Activated T-cell treated with anti-CD3 and anti-CD28 coated beads for 4 hours (primary cell): ENCODE measurements around the gene GRP.

Experiments used
- DNase-seq: peaks from one replicate; pipeline ENCODE4 v3.0.0-alpha.2; 2020

GRP gene

GRCh38 chr18:59219672-59220163 is at the start of gene GRP:
Gene GRP (plus strand): TSS chr18:59220158. CDS start chr18:59220266, 108 bp downstream.
- no peak for DNase-seq

DNA sequence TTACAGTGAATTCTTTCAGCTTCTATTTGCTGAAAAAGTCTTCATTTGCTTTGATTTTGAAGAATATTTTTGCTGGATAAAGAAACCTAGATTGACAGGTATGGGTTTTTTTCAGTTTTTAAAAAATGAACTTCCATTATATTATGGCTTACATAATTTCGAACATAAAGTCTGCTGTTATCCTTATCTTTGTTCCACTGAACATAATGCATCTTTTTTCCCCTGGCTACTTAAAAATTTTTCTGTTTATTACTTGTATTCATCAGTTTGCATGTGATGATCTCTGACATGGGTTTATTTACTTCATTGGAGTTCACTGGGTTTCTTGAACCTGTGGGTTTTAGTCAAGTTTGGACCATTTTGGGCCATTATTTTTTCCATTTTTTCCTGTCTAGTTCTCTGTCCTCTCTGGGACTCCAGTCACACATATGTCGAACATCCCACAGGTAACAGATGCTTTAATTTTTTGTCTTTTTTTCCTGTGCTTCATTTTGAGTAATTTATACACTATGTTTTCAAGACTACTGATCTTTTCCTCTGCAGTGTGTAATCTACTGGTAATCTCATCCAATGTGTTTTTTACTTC is 47.2 kb upstream of the GRP start:
- DNase-seq, result no peak

GRCh38 chr18:59177485-59177884 is 42.5 kb upstream of the GRP start:
- DNase-seq, result no peak

DNA sequence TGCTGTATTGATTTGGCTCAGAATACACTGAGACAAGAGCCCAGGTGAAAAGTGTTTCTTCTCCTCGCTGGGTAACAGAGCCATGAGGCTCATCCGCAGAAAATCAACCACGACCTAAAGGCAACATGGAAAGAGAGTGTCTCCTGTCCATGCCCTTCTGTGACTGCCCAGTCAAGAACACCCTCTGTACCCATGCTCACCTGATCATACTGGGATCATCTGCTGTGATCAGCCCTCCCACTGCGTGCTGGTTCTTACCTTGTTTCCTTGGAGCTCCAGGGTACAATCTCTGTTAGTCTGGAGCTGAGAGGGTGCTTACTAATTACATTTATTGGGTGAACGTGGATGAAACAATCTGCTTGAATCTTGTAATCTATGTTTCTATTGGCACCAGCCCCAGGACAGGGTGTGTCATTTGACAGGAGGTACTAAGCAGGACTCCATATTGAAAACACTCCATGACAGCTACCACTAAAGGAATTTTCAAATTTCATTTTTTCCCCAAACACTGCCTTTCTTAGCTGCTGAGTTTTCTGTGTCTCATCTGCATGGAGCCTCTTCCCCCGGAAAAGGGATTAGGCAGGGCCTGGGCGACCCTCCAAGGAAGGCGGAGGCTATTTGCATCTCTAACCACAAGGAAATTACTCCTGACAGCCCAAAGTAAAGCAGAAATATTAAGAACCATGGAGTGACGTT is 39.7 kb upstream of the GRP start:
- no peak for DNase-seq

- DNase-seq, result no peak
Measured at GRCh38 chr18:59182673-59183072, 37.3 kb upstream of the GRP start.

DNA sequence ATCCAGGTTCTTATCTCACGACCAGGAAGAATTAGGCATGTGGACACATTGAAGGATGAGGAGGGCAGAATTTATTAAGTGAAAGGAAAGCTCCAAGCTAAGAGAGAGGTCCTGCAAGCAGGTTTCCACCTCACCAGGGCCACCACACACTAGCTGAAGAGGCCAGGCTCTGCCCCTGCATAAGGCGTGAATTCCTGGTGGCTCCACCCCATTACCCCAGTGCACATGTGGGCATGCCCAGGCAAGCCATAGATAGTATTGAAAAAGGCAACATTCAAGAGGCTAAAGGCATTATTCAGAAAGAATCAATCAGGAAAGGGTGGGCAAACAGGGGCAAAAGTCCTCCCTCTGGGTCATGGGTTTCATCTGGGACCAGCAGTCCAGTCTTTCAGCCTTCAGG is 30.9 kb upstream of the GRP start:
- DNase-seq, result no peak

DNA sequence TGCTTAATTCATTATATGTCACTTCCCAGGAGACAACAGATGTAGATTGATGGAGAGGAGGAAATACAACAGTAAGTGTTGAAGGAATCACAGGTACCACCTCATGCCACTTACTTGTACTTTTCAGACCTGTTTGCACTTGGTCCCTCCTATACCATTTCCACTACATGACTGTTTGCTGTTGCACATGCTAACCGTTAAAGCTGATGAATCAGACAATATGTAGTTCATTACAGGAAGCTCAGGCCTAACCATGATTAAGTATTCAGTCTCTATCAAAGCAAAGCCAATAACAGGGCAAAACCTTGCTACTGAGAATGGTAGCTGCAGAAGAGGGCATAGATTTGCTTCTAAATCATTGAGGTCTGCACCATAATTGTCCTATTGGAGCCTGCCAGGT is 30.2 kb upstream of the GRP start:
- DNase-seq, result no peak

DNA sequence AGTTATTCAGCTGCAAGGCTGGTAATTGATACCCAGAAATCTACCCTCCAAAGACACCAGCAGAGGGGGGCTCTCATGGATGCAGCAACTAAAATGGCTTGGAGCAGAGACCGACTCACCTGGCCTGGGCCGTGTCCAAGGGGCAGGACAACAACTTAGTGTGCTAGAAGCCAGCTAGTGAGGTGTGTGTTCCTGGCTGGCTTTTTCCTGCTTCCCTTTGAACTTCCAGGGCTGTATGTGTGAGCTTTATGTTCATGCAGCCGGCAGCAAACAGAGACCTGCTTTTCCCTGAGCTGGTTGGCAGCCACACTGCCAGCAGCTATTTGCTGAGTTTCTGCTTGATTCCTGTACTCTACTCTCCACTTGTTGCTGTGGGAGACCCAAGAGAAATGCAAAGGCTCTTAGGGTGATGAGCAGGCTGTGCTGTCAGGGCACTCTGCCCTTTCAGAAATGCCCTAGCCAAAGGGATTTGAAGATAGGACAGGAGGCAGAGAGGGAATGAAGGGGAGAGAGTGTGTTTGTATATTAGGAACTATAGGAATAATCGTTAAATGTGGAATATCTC is 23.7 kb upstream of the GRP start:
- DNase-seq, result no peak

DNA sequence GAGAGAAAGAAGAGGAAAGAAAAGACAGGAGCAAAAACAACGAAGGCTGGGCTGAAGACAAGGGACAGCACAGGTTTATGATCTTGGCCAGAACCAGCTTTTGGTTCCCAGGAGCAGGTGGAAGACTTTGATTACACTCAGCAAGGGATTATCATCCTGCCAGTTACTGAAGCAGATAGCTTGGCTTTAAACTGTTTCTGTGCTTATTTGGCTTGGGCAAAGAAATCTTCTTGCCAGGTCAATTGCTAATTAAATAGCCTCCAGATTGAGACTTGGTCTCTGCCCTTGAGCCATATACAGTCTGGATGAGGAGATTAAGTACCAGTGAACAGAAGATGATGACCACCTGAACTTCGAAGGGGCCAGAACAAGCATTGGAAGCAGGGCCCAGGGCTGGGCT is 22.3 kb upstream of the GRP start:
- DNase-seq, result no peak

- no peak for DNase-seq
Measured at GRCh38 chr18:59198215-59198614, 21.7 kb upstream of the GRP start.

- no peak for DNase-seq
Measured at GRCh38 chr18:59200787-59201186, 19.2 kb upstream of the GRP start.

- DNase-seq, result no peak
Measured at GRCh38 chr18:59202258-59202820, 17.6 kb upstream of the GRP start.

- DNase-seq, result no peak
Measured at GRCh38 chr18:59207506-59207905, 12.5 kb upstream of the GRP start.

DNA sequence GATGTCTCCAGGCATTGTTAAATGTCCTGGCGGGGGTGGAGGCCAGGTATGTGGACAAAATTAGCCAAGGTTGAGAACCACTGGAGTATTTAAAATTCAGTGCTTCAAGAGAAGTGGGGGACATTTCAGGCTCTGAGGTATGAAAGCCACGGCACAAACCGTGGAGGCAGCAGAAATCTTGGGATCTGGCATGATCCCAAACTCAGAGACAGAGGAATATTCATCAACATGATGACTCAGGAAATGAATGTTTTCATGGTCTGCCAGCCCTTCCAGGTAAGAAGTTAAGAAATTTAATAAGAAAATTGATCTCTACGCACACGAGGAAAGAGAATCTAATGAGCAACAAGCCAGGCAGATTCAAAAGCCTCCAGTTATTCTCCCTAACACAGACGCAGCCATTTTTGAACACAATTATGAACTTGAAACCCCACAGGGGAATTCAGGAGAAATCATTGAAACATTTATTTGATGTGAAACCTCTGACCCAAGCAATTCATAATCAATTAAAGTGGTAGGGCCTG is 11.3 kb upstream of the GRP start:
- no peak for DNase-seq

GRCh38 chr18:59210299-59210698 is 9.7 kb upstream of the GRP start:
- DNase-seq, result no peak

- DNase-seq, result no peak
Measured at GRCh38 chr18:59211629-59212028, 8.3 kb upstream of the GRP start.

- DNase-seq, result no peak
Measured at GRCh38 chr18:59218018-59218417, 1.9 kb upstream of the GRP start.

- no peak for DNase-seq
Measured at GRCh38 chr18:59220164-59220783, 316 bp downstream of the GRP start.

GRCh38 chr18:59220784-59221765 is 1.1 kb downstream of the GRP start:
- no peak for DNase-seq

- no peak for DNase-seq
Measured at GRCh38 chr18:59222341-59222740, 2.4 kb downstream of the GRP start.

GRCh38 chr18:59228351-59228750 is 8.4 kb downstream of the GRP start:
- DNase-seq, result no peak

- DNase-seq, result no peak
Measured at GRCh38 chr18:59229191-59229590, 9.2 kb downstream of the GRP start.
